ENCODE measurements around the gene GRK1.

The GRK1 gene

DNA sequence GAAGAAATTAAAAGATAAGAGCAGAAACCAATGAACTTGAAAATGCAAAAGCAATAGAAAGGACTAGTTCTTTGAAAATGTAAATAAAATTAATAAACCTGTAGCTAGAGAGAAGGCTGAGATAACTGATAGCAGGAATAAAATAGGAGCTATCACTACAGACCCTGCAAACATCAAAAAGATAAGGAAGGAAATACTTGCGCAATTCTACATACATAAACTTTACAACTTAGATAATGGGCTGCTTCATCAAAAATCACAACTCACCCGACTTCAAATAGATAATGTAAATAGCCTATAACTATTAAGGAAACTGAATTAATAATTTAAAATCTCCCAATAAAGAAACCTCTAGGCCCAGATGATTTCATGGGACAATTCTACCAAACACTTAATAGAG is 5.5 kb upstream of the GRK1 start:
- Histone ChIP-seq H3K4me3 (ENCODE audit: low read depth, low read length) (no peak overlapping the region), H3K9me3 (ENCODE audit: control insufficient read depth, insufficient read depth, low read depth, low read length) (no peaks in the 10 kb centered on the region), H3K4me1 (ENCODE audit: control insufficient read depth, insufficient read depth, low read length) (no peaks in the 10 kb centered on the region), H3K27ac (ENCODE audit: extremely low read depth, low read depth, low read length) (no peak overlapping the region), H3K36me3 (ENCODE audit: control insufficient read depth in 2 of 2, insufficient read depth in 1 of 2, low read length in 2 of 2) (no peaks in the 10 kb centered on the region)
- TF ChIP-seq, protein P1, sequence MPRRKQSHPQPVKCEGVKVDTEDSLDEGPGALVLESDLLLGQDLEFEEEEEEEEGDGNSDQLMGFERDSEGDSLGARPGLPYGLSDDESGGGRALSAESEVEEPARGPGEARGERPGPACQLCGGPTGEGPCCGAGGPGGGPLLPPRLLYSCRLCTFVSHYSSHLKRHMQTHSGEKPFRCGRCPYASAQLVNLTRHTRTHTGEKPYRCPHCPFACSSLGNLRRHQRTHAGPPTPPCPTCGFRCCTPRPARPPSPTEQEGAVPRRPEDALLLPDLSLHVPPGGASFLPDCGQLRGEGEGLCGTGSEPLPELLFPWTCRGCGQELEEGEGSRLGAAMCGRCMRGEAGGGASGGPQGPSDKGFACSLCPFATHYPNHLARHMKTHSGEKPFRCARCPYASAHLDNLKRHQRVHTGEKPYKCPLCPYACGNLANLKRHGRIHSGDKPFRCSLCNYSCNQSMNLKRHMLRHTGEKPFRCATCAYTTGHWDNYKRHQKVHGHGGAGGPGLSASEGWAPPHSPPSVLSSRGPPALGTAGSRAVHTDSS (tag by site-specific recombination; IDR thresholded peaks at IDR 0.05): no peak
- no peak for TF ChIP-seq ZNF341 (tag by site-specific recombination; IDR thresholded peaks at IDR 0.05; ENCODE audit: low read depth)
- no peak for TF ChIP-seq ZNF423 (tag by site-specific recombination; IDR thresholded peaks at IDR 0.05)
- TF ChIP-seq ZNF837 (tag by site-specific recombination; IDR thresholded peaks at IDR 0.05): no peak
- TF ChIP-seq BCL6B (tag by site-specific recombination; IDR thresholded peaks at IDR 0.05): no peak
- TF ChIP-seq, protein P2, sequence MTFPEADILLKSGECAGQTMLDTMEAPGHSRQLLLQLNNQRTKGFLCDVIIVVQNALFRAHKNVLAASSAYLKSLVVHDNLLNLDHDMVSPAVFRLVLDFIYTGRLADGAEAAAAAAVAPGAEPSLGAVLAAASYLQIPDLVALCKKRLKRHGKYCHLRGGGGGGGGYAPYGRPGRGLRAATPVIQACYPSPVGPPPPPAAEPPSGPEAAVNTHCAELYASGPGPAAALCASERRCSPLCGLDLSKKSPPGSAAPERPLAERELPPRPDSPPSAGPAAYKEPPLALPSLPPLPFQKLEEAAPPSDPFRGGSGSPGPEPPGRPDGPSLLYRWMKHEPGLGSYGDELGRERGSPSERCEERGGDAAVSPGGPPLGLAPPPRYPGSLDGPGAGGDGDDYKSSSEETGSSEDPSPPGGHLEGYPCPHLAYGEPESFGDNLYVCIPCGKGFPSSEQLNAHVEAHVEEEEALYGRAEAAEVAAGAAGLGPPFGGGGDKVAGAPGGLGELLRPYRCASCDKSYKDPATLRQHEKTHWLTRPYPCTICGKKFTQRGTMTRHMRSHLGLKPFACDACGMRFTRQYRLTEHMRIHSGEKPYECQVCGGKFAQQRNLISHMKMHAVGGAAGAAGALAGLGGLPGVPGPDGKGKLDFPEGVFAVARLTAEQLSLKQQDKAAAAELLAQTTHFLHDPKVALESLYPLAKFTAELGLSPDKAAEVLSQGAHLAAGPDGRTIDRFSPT (tag by site-specific recombination; IDR thresholded peaks at IDR 0.05): no peak
- no peak for TF ChIP-seq ZNF223 (tag by site-specific recombination; IDR thresholded peaks at IDR 0.05)
- no peak for TF ChIP-seq ZNF248 (tag by site-specific recombination; IDR thresholded peaks at IDR 0.05)
- TF ChIP-seq ZNF394 (tag by site-specific recombination; IDR thresholded peaks at IDR 0.05; ENCODE audit: borderline replicate concordance): no peak
- TF ChIP-seq ZBTB17 (tag by site-specific recombination; IDR thresholded peaks at IDR 0.05): no peak
- TF ChIP-seq ZNF24 (tag by site-specific recombination; IDR thresholded peaks at IDR 0.05): no peak
- TF ChIP-seq ZNF600 (tag by site-specific recombination; IDR thresholded peaks at IDR 0.05): no peak
- no peak for TF ChIP-seq ZNF23 (tag by site-specific recombination; IDR thresholded peaks at IDR 0.05; ENCODE audit: borderline replicate concordance)
- TF ChIP-seq ZNF335 (tag by site-specific recombination; conservative IDR thresholded peaks at IDR 0.05): no peak
- ChIA-PET CTCF (interaction anchor here (0.5 kb wide), 1 partner anchor 631 kb away, joined by 4 read pairs; no protein-coding TSS in a partner anchor), POLR2A (no interaction called here)

- H3K4me1 ChIP-seq (ENCODE audit: control insufficient read depth, insufficient read depth, low read length): no peaks in the 10 kb centered on the region
- TF ChIP-seq SP7 (tag by site-specific recombination; IDR thresholded peaks at IDR 0.05): no peak
- no peak for TF ChIP-seq HOXA7 (CRISPR knock-in tag; IDR thresholded peaks at IDR 0.05; ENCODE audit: borderline replicate concordance)
- no peak for TF ChIP-seq PRDM6 (tag by site-specific recombination; IDR thresholded peaks at IDR 0.05)
- TF ChIP-seq ZNF555 (tag by site-specific recombination; conservative IDR thresholded peaks at IDR 0.05): no peak
- TF ChIP-seq ATF2 (tag by site-specific recombination; IDR thresholded peaks at IDR 0.05; ENCODE audit: low read depth): no peak
- TF ChIP-seq ZNF239 (tag by site-specific recombination; IDR thresholded peaks at IDR 0.05): no peak
- TF ChIP-seq ZNF529 (tag by site-specific recombination; IDR thresholded peaks at IDR 0.05; ENCODE audit: insufficient replicate concordance): no peak
- no peak for TF ChIP-seq MYNN (tag by site-specific recombination; IDR thresholded peaks at IDR 0.05; ENCODE audit: borderline replicate concordance)
- no peak for TF ChIP-seq ZNF223 (tag by site-specific recombination; IDR thresholded peaks at IDR 0.05)
- TF ChIP-seq ZNF221 (tag by site-specific recombination; IDR thresholded peaks at IDR 0.05; ENCODE audit: borderline replicate concordance): no peak
- no peak overlapping the region for H3K4me3 ChIP-seq (ENCODE audit: low read depth, low read length)
- H3K36me3 ChIP-seq (ENCODE audit: control insufficient read depth in 2 of 2, insufficient read depth in 1 of 2, low read length in 2 of 2): no peaks in the 10 kb centered on the region
- POLR2A ChIA-PET: no interaction called here
- no peaks in the 10 kb centered on the region for H3K9me3 ChIP-seq (ENCODE audit: control insufficient read depth, insufficient read depth, low read depth, low read length)
- no peak overlapping the region for H3K27ac ChIP-seq (ENCODE audit: extremely low read depth, low read depth, low read length)
- CTCF ChIA-PET: interaction anchor here (0.6 kb wide), 1 partner anchor 24 kb away, joined by 3 read pairs; no protein-coding TSS in a partner anchor
Measured at GRCh38 chr13:113663934-113664333, 3.1 kb upstream of the GRK1 start.

Measured in HEK293 (cell line).